AG04449 (cell line): ENCODE results near the gene IFT25.
"Not testable (repeated sequence)": the region's sequence is repeated elsewhere in the genome, so short reads cannot be mapped to it uniquely, and the experiment has no call there.

Experiments
- CTCF ChIA-PET: fragments of 350-600 bp; formaldehyde crosslinking; extraction: SDS; loops from one replicate; lab custom pipeline; 2021; ENCODE audit warnings: antibody characterized with exemption; lab: Yijun Ruan, JAX
- POLR2A ChIA-PET: fragments of 400-600, 350-600 bp; formaldehyde crosslinking; extraction: SDS; loops from one replicate; lab custom pipeline; 2020; ENCODE audit warnings: antibody characterized with exemption, inconsistent platforms; lab: Yijun Ruan, JAX
- DNase-seq: peaks from one replicate; pipeline ENCODE4 v3.0.0-alpha.2; 2010; ENCODE audit warnings: low read depth, low spot score
- H3K4me3 ChIP-seq: 2 replicates; pipeline ENCODE4 v1.5.1; 2011; ENCODE audit warnings: low read depth, mild to moderate bottlenecking, control low read depth, low read length
- TF ChIP-seq, protein P1 (sequence below): IDR thresholded peaks from one replicate; pipeline ENCODE4 v1.5.1; 2011; ENCODE audit warnings: mild to moderate bottlenecking, moderate library complexity, low read length, control low read depth, inconsistent platforms; ENCODE audit not compliant: insufficient read depth; ENCODE audit errors: missing control alignments

IFT25 gene

DNA sequence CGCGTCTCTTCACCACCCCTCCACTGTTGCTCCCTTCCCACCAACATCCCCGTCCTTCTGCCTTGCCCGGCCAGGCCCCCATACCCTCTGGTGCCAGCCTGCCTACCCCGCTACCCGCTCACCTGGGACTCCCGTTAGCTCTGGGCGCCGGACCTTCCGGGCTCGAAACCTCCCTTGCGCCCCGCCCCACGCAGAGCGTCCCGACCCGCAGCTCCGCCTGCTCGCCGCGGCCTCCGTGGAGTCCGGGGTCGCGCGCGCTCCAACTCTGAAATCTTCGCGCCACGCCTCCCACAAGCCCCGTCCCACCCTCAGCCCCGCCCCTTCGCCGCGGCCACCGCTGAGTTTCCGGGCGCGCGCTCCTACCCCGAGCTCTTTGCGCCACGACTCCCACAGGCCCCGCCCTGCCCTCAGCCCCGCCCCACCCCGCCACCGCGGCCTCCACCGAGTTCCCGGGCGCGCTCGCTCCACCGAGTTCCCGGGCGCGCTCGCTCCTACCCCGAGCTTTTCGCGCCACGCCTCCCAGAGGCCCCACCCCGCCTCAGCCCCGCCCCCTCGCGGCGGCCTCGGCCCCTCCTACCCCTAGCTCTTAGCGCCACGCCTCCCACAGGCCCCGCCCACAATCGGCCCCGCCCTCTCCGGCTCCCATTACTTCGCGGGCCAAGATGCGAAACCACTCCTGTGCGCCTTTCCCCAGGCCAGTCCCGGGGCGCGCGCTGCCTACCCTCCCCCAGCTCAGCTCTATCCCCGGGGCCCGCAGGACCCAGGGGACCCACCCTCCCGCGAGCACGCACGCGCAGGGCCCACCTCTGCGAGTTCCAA, at the start of gene IFT25:
TSS of gene IFT25 (minus strand) at position 267 of the 819 bp plus-strand sequence. CDS start 5,617 bp downstream, outside the sequence.
- peak; percentile 74 for DNase-seq
- H3K4me3 ChIP-seq: peak within 1 kb of the TSS; percentile 97
- CTCF ChIA-PET: interaction anchor here (0.6 to 8.8 kb wide), 13 partner anchors 8 to 489 kb away, joined by 3 to 83 read pairs (median 4); no protein-coding TSS in a partner anchor
- POLR2A ChIA-PET: interaction anchor here (0.5 to 1.7 kb wide), 6 partner anchors 11 to 107 kb away, joined by 3 to 6 read pairs (median 4); partner anchors contain the start of genes TMEM59 and YIPF1
- TF ChIP-seq, protein P1, sequence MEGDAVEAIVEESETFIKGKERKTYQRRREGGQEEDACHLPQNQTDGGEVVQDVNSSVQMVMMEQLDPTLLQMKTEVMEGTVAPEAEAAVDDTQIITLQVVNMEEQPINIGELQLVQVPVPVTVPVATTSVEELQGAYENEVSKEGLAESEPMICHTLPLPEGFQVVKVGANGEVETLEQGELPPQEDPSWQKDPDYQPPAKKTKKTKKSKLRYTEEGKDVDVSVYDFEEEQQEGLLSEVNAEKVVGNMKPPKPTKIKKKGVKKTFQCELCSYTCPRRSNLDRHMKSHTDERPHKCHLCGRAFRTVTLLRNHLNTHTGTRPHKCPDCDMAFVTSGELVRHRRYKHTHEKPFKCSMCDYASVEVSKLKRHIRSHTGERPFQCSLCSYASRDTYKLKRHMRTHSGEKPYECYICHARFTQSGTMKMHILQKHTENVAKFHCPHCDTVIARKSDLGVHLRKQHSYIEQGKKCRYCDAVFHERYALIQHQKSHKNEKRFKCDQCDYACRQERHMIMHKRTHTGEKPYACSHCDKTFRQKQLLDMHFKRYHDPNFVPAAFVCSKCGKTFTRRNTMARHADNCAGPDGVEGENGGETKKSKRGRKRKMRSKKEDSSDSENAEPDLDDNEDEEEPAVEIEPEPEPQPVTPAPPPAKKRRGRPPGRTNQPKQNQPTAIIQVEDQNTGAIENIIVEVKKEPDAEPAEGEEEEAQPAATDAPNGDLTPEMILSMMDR: no peak

DNA sequence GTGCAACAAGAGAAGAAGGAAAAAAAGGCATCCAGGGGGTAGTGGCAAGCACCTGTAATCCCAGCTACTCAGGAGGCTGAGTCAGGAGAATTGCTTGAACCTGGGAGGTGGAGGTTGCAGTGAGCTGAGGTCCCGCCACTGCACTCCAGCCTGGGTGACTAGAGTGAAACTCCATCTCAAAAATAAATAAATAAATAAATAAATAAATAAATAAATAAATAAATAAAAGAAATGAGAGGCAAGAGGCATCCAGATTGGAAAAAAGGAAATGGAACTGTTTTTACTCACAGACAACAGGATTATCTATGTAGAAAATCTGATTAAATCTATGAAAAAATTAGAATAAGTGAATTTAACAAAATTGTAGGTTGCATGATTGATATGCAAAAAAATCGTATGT, 49.0 kb upstream of the IFT25 start:
- DNase-seq, H3K4me3 ChIP-seq, POLR2A ChIA-PET: not testable (repeated sequence)
- CTCF ChIA-PET: interaction anchor here (0.7 kb wide), 1 partner anchor 1387 kb away, joined by 3 read pairs; no protein-coding TSS in a partner anchor

GRCh38 chr1:53992085-53992874, 46.8 kb upstream of the IFT25 start:
- no peak overlapping the region for H3K4me3 ChIP-seq
- ChIA-PET POLR2A (interaction anchor here (1.0 kb wide), 1 partner anchor 14 kb away, joined by 3 read pairs; no protein-coding TSS in a partner anchor), CTCF (interaction anchor here (1.2 kb wide), 1 partner anchor 90 kb away, joined by 4 read pairs; no protein-coding TSS in a partner anchor)
- no peak for DNase-seq
- TF ChIP-seq, protein P1: peak; percentile 4

DNA sequence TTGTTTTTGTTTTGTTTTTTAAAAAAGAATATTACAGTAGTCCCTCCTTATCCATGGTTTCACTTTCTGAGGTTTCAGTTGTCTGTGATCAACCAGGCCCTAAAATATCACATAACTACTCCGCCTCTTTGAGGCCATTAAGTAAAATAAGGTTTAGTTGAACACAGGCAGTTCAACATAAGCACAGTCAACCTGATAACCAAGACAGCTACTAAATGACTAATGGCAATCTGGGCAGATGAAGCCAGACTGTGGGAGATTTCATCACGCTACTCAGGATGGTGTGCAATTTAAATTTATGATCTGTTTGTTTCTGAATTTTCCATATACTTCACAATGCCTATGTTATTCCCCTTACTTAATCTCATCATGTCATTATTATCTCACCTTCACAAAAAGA, 42.4 kb upstream of the IFT25 start:
- TF ChIP-seq, protein P1: no peak
- no peak for DNase-seq
- ChIA-PET POLR2A (no interaction called here), CTCF (no interaction called here)
- H3K4me3 ChIP-seq: no peak overlapping the region

GRCh38 chr1:53986458-53986857, 41.0 kb upstream of the IFT25 start:
- ChIA-PET POLR2A (no interaction called here), CTCF (no interaction called here)

DNA sequence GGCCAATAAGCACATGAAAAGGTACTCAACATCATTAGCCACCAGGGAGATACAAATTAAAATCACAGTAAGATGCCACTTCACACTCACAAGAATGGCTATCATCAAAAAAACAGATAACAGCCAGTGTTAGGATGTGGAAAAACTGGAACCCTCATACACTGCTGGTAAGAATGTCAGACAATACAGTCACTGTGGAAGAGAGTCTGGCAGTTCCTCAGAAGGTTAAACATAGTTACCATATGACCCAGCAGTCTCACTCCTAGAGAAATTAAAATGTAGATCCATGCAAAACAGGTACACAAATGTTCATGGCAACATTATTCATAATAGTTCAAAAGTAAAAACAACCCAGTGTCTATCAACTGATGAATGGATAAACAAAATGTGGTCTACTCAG, 39.2 kb upstream of the IFT25 start:
- TF ChIP-seq, protein P1: no peak
- no peak overlapping the region for H3K4me3 ChIP-seq
- POLR2A ChIA-PET: no interaction called here
- CTCF ChIA-PET: no interaction called here
- no peak for DNase-seq

More at GRCh38 chr1:53986458-53986857, 41.0 kb upstream of the IFT25 start:
- no peak for DNase-seq
- TF ChIP-seq, protein P1: no peak
- no peak overlapping the region for H3K4me3 ChIP-seq
